COLO668 (cell line): Measurements from ENCODE around the gene IKBKG.
"Not testable (repeated sequence)": the region's sequence is repeated elsewhere in the genome, so short reads cannot be mapped to it uniquely, and the experiment has no call there.

Experiments
- DNase-seq: peaks from one replicate; lab custom pipeline; 2025; ENCODE audit not compliant: unreplicated experiment; lab: John Stamatoyannopoulos, UW

Gene IKBKG

DNA sequence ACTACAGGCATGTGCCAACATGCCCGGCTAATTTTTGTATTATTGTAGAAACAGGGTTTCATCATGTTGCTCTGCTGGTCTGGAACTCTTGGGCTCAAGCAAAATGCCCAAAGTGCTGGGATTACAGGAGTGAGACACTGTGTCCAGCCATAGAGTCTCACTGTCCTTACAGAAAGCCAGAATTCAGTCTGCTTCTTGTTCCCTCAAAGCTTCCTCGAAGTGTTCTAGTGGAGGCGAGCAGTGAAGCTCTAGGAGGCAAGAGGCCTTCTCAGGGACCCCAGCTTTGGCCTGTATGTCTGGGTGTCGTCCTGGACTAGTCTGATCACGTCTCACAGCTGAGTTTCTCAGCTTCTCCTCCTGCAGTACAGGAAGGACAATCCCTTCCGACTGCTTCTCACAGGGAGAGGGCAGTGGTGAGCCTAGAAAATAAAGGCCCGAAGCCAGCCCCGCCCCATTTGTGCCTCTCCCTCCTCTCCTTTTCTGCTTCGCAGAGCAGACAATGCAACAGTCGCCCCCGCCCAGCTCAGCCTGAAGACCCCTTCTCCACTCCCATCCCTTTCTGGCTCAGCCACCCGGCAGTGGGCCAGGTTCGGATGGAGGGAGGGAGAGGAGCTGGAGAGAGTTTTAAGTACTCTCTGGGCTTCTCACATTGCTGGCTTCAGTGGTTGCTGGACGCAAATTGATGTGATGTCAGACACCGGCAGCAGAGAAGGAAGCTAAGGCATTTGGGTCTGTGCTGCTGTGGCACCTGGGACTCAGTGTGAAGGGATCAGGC lies 20.3 kb upstream of the IKBKG start:
- peak; percentile 75 for DNase-seq

- DNase-seq = no peak
These were observed 18.2 kb upstream of the IKBKG start for GRCh38 chrX:154529206-154529612.

GRCh38 chrX:154530286-154530685 lies 17.1 kb upstream of the IKBKG start:
- DNase-seq = no peak

DNA sequence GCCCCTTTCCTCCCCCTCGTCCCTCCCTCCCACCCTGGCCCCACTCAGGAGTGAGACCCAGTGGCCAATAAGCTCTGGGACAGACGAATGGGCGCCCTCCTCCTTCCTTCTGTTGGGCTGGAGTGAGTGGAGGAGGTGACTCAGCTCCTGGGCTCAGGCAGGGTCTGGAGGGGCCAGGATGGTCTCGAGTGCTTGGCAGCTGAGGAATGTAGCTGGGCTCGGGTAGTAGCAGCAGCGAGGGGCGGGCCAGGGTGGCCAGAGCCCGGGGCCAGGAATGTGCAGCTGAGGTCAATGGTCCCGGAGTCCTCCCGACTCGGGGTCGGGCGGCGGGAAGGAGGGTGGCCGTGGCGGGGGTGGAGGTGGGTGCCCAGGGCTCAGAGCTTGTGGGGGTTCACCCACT lies 15.8 kb upstream of the IKBKG start:
- no peak for DNase-seq

GRCh38 chrX:154532690-154533089 lies 14.7 kb upstream of the IKBKG start:
- no peak for DNase-seq

DNA sequence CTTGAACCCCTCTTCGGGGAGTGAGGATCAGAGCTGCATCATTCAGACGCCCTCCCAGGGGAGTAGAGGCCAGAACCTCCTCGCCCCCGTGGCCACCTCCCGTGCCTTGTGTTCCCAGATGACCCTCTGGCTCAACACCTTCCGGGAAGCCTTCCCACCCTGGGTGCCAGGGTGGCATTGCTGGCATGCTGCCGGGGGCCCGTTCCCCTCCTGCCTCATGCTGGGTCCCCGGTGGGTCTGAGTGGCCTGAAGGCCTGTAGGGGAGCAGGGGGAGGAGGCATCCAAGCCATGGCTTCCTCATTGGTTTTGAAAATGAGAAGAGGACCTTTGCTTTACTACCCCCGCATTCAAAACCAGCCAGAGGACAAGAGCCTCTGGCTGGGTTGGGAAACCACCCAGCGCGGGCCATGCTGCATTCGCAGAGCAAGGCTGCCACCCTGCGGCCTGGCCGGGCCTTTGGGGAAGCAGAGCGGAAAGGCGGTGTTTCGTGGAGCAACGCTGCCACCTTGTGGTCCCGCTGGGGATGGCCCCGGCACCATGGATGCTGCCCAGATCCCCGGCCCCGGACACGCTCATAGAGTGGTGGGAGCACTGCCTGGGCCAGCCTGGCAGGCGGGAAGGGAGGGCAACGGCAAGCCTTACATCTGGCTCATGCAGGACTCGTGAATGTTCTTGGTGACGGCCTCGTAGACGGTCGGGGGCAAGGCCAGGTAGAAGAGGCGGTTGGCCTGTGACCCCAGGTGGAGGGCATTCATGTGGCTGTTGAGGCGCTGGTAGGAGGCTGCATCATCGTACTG lies 12.7 kb upstream of the IKBKG start:
- DNase-seq = peak; percentile 91

DNA sequence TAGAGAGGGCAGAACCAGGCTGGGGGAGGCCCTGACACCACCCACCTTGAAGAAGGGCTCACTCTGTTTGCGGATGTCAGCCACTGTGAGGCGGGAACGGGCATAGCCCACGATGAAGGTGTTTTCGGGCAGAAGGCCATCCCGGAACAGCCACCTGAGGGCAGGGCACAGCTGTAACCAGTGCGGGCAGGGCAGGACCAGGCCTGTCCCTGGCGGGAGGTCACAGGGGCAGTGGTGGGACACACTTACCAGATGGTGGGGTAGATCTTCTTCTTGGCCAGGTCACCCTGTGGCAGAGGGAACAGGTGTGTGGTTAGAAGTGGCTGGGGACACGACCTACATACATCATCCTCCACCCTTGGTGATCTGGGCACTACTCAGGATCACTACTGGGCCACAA lies 11.5 kb upstream of the IKBKG start:
- DNase-seq = no peak

DNA sequence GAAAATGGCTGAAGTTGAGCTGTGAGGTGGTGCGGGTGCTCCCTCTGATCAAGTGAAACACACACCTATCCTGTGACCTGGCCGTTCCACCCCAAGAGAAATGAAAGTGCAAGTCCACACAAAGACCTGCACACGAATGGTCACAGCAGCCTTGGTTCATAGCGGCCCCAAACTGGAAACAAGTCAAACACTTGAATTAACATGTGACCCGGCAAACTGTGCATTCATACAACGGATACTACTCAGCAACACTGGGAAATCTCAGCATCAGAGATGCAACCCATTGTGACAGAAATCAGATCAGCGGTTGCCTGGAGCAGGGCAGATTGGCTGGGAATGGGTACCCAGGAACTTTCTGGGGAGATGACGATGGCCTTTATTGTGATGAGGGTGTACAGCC lies 8.3 kb upstream of the IKBKG start:
- DNase-seq = no peak

DNA sequence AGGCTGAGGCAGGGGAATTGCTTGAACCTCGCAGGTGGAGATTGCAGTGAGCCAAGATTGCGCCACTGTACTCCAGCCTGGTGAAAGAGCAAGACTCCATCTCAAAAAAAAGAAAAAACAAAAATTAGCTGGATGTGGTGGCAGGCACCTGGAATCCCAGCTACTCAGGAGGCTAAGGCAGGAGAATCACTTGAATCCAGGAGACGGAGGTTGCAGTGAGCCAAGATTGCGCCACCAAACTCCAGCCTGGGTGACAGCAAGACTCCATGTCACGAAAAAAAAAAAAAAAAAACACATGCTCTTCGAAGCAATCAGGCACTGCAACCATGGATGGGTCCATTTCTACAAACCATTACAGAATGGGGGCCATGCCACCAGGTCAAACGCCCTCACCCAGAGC lies 7.1 kb upstream of the IKBKG start:
- not testable (repeated sequence) for DNase-seq

- DNase-seq = peak; percentile 25
These were observed 6.4 kb upstream of the IKBKG start for GRCh38 chrX:154540897-154541535.

GRCh38 chrX:154541589-154541895 lies 5.9 kb upstream of the IKBKG start:
- no peak for DNase-seq

DNA sequence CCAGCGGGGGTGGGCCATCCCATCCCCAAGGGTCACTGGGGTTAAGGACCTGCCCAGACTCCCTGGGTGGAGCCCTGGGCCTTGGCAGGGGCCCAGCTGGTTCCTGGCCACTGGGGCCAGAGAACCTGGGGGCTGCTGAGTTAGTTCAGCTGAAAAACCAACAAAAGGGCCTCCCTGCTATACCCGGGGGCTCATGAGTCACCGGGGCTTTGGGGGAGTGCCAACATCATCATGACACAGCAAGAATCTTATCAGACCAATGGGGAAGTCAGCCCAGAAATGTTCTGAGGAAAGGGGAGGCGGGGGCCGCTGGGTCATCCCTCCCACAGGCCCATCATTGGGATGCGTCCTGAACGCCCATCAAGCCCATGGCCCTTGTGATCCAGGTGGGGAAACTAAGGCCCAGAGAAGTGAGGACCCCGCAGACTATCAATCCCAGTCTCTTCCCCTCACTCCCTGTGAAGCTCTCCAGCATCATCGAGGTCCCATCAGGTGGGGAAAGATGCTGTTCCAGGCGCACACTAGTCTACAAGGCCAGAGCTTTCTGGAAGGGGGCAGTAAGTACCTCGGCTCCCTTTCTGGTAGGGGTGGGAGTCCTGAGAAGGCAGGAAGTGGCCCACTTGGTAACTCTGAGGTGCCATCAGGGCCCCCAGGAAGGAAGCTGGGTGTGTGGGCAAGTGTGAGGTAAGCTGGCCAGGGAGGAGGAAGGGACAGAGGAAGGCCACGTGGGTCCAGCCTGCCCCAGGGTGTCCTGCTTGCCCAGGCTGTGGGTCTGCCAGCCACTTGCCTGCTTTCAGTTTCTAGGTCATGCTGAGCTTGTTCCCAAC lies 5.3 kb upstream of the IKBKG start:
- peak; percentile 46 for DNase-seq

- DNase-seq = peak; percentile 55
These were observed 4.5 kb upstream of the IKBKG start for GRCh38 chrX:154542723-154543424.

DNA sequence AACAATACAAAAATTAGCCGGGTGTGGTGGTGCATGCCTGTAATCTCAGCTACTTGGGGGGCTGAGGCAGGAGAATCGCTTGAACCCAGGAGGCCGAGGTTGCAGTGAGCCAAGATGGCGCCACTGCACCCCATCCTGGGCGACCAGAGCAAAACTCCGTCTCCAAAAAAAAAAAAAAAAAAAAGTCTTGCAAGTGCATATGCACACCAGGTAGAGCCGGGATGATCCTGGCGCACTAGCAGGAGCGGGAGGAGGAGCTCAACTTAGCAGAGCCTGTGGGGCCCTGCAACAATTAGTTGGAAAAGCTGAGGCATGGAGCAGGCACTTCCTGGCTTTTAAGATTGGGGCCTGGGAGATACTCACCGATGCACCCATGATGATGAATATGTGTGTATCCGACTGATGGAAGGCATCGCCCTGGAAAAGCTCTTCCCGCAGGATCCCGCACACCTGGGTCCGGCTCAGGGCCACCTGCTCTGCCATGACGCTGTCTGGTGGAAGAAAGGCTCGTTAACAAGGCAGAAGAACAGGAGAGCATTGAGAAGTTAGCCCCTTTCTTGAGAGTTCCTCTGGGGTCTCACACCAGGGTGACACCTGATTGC lies 1.6 kb upstream of the IKBKG start:
- peak; percentile 22 for DNase-seq

GRCh38 chrX:154546354-154547244 lies 821 bp upstream of the IKBKG start, which contains the start of gene G6PD:
Gene G6PD, minus strand, starts transcription at chrX:154546846. Its CDS starts 691 bp downstream, at chrX:154546155.
- DNase-seq = peak; percentile 91

GRCh38 chrX:154548028-154548316 lies 552 bp downstream of the IKBKG start:
- DNase-seq = no peak

- DNase-seq = no peak
These were observed 2.3 kb downstream of the IKBKG start for GRCh38 chrX:154549766-154550165.

- not testable (repeated sequence) for DNase-seq
These were observed 4.8 kb downstream of the IKBKG start for GRCh38 chrX:154552112-154552806.
